Chondrocyte (in vitro differentiated cells): Measurements from ENCODE around the gene ZNF579. TPM values are rescaled to one million over a fixed set of nuclear protein-coding genes. Genes with fewer than 3 reads are reported as not detected.

ENCODE experiments used
- DNase-seq: peaks from one replicate; pipeline ENCODE4 v3.0.0; 2021; ENCODE audit warnings: mixed read lengths, low spot score
- H3K27ac Mint-ChIP-seq: one replicate; pipeline ENCODE4 v1.8.0; 2021; ENCODE audit warnings: mild to moderate bottlenecking, moderate library complexity, mixed read lengths; ENCODE audit not compliant: unreplicated experiment
- H3K27me3 Mint-ChIP-seq: 2 replicates; pipeline ENCODE4 v1.8.0; 2021; ENCODE audit warnings: low read depth, mixed read lengths
- H3K36me3 Mint-ChIP-seq: 2 replicates; pipeline ENCODE4 v1.8.0; 2021; ENCODE audit warnings: low read depth, mixed read lengths
- H3K4me1 Mint-ChIP-seq: 2 replicates; pipeline ENCODE4 v1.8.0; 2021; ENCODE audit warnings: low read depth, mild to moderate bottlenecking, mixed read lengths
- H3K4me3 Mint-ChIP-seq: one replicate; pipeline ENCODE4 v1.8.0; 2021; ENCODE audit warnings: mild to moderate bottlenecking, moderate library complexity, mixed read lengths; ENCODE audit not compliant: unreplicated experiment
- H3K9me3 Mint-ChIP-seq: 2 replicates; pipeline ENCODE4 v1.8.0; 2021; ENCODE audit warnings: low read depth, mixed read lengths
- CTCF ChIP-seq: fragments of 200-600 bp; sonication (generic); IDR thresholded peaks from 2 replicates; pipeline ENCODE4 v1.5.0; 2021; ENCODE audit warnings: antibody characterized with exemption, mild to moderate bottlenecking, moderate library complexity
- long read RNA-seq: library from polyadenylated mRNA; stranded (forward); transcript quantifications from one replicate; pipeline ENCODE4 v2.0.0, GENCODE V29; 2021
- total RNA-seq: library from RNA; stranded (reverse); gene quantifications from 3 replicates; pipeline ENCODE4 v1.2.1, GENCODE V29; 2021

The ZNF579 gene, protein sequence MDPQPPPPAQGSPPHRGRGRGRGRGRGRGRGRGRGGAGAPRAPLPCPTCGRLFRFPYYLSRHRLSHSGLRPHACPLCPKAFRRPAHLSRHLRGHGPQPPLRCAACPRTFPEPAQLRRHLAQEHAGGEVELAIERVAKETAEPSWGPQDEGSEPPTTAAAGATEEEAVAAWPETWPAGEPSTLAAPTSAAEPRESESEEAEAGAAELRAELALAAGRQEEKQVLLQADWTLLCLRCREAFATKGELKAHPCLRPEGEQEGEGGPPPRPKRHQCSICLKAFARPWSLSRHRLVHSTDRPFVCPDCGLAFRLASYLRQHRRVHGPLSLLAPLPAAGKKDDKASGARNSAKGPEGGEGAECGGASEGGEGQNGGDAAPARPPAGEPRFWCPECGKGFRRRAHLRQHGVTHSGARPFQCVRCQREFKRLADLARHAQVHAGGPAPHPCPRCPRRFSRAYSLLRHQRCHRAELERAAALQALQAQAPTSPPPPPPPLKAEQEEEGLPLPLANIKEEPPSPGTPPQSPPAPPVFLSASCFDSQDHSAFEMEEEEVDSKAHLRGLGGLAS
- total RNA-seq, result 15.7 to 23.6 TPM (median 23.1 TPM) in 3 replicates
- long read RNA-seq, transcript ZNF579-201 (2 exons, 2,899 nt), result major isoform, 15 of 17 reads
- long read RNA-seq, partial matches to known transcripts, result 0 of 17 reads
- long read RNA-seq, other reads (novel, unspliced or antisense), result 2 of 17 reads

DNA sequence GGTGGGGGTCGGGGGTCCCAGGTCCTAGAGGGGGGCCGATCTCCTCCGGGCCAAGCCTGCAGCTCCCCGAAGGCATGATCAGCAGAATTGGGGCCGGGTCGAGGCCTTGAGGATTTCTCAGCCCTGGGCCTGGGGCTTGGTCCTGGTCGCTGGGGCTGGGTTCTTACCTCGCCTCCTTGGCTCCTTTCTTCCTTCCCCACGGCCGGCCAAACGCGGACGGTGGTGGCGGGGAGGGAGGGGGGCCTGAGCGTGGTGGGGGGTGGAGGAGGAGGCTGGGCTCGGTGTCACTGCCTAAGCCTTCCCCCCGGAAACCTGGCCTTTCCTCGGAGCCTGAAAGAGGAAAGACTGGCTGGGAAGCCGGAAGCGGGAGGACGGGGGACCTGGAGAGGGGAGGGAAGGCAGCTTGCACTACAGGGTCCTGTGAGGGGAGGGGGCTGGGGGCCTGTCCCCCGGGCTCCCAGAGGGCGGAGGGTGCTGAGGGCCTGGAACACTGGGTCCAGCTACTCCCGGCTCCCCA, at the start of gene ZNF579:
Gene ZNF579 (minus strand): TSS at position 221 of the 517 bp plus-strand sequence. CDS start 1,209 bp downstream, outside the sequence.
- peak within 1 kb of the TSS; percentile 93 for H3K27ac Mint-ChIP-seq
- no peak for DNase-seq
- H3K4me1 Mint-ChIP-seq, result peaks cover 30% of the 10 kb centered on the region
- no peaks in the 10 kb centered on the region for H3K9me3 Mint-ChIP-seq
- TF ChIP-seq CTCF, result no peak
- peak within 1 kb of the TSS; percentile 97 for H3K4me3 Mint-ChIP-seq
- H3K36me3 Mint-ChIP-seq, result peaks cover 15% of the 10 kb centered on the region
- no peaks in the 10 kb centered on the region for H3K27me3 Mint-ChIP-seq

DNA sequence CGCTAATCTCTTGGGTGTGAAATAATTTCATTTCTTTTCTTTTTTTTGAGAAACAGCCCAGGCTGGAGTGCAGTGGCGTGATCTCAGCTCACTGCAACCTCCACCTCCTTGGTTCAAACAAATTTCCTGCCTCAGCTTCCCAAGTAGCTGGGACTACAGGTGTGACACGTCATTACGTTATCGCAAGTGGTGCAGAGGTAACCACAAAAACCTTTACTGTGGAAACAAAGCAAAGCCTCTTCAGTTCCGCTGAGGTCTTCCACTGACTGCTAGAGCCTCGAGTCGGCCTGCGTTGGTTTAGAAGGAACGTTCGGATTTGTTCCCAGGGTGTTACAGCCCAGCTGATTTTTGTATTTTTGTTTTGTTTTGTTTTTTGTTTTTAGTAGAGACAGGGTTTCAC, 45.7 kb upstream of the ZNF579 start:
- H3K4me3 Mint-ChIP-seq, result no peak overlapping the region
- no peak for DNase-seq
- TF ChIP-seq CTCF, result no peak
- H3K36me3 Mint-ChIP-seq, result no peaks in the 10 kb centered on the region
- no peaks in the 10 kb centered on the region for H3K27me3 Mint-ChIP-seq
- H3K9me3 Mint-ChIP-seq, result no peaks in the 10 kb centered on the region
- H3K27ac Mint-ChIP-seq, result no peak overlapping the region
- peaks cover 18% of the 10 kb centered on the region for H3K4me1 Mint-ChIP-seq

DNA sequence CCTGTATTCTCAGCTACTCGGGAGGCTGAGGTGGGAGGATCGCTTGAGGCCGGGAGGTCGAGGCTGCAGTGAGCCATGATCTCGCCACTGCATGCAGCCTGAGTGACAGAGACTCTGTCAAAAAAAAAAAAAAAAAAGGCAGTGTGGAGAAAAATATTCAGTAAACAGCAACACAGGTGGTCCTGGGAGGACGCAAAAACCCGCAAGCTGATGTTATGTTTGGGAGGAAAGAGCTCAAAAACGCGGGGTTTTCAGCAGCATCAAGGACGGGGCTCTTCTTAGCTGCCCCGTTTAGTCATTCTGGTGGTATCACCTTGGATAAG, 44.3 kb upstream of the ZNF579 start:
- H3K27ac Mint-ChIP-seq, result peak overlapping the region; percentile 99
- H3K4me3 Mint-ChIP-seq, result peak overlapping the region; percentile 87
- H3K9me3 Mint-ChIP-seq, result no peaks in the 10 kb centered on the region
- no peak for TF ChIP-seq CTCF
- peaks cover 4% of the 10 kb centered on the region for H3K36me3 Mint-ChIP-seq
- no peaks in the 10 kb centered on the region for H3K27me3 Mint-ChIP-seq
- DNase-seq, result no peak
- H3K4me1 Mint-ChIP-seq, result peaks cover 18% of the 10 kb centered on the region

DNA sequence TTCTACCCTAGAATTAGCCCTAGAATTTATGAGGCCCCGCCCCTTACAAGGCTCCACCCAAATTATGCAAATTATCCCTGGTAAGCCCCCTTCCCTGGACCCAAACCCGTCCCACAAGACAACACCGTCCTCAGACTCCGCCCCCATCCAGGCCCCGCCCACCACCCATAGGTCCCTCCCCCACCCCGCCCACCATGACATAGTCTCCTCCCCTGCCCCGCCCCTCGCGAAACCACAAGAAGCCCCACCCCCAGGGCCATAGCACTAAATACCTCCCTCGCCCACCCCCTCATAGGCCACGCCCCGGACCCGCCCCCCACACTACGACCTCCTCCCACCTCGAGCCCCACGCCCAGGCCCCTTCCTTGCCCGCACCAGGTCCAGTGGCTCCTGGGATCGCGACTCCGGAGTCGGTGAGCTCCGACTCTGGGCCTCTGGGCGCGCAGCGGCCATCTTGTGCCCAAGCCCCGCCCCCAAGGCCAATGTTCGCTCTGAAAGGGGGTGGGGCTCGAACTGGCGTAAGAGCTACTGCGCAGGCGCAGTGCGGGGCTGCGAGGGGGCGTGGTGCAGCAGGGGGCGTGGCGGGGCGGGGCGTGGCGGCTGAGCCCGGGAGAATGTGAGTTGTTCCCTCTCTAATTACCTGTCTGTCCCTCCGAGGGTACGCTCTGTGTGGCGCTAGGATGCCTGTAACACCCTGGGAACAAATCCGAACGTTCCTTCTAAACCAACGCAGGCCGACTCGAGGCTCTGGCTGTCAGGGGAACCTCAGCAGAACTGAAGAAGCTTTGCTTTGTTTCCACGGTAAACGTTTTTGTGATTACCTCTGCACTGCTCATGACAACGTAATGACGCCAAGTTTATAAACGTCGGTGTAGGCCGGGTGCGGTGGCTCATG, 43.7 kb upstream of the ZNF579 start, which contains the start of gene ZNF784:
Gene ZNF784 (minus strand): TSS at position 458 of the 895 bp plus-strand sequence. CDS start 5 bp downstream, at position 453.
- Mint-ChIP-seq H3K4me1 (peaks cover 18% of the 10 kb centered on the region), H3K27ac (peak within 1 kb of the TSS; percentile 99), H3K27me3 (no peaks in the 10 kb centered on the region), H3K4me3 (peak within 1 kb of the TSS; percentile 87), H3K9me3 (no peaks in the 10 kb centered on the region), H3K36me3 (peaks cover 4% of the 10 kb centered on the region)
- peak; percentile 94 for DNase-seq
- TF ChIP-seq CTCF, result no peak
